ENCODE data around the gene MYO10. TPM values are rescaled to one million over a fixed set of nuclear protein-coding genes. Genes with fewer than 3 reads are reported as not detected.

The MYO10 gene
- total and polyA plus RNA-seq, 3 donors from 2014 or later, result 37.8 to 102 (median 99.8) TPM

DNA sequence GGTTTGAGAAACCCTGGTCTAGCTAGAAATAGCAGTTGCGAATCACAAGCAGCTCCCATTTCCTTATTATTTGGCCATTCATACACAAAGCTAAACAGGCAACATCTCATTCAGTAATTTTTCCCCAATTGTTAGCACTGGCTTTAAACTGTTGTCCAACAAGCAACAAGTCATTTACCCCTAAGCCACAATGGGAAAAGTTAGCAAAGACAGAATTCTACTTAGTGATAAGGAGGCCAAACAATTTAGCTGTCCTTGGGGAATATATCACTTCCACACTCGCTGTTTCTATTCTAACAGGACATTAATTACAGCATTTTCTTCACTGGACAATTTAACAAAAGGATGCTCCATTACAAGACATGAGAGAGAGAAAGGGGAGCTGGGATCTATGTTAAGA lies 2.8 kb downstream of the MYO10 start:
- Histone ChIP-seq H3K27me3 (no peaks in the 10 kb centered on the region), H3K4me3 (peak overlapping the region in 1 of 2 donors; percentile 99), H3K4me1 (peaks cover 31% of the 10 kb centered on the region), H3K9me3 (no peaks in the 10 kb centered on the region), H3K27ac (no peak overlapping the region), H3K36me3 (ENCODE audit: low read depth, missing control alignments) (no peaks in the 10 kb centered on the region)
- 44 to 47% methylated on average over 2 of the region's 2 CpGs for WGBS, 2 donors
- DNase-seq, result no peak
- TF ChIP-seq, protein P1, sequence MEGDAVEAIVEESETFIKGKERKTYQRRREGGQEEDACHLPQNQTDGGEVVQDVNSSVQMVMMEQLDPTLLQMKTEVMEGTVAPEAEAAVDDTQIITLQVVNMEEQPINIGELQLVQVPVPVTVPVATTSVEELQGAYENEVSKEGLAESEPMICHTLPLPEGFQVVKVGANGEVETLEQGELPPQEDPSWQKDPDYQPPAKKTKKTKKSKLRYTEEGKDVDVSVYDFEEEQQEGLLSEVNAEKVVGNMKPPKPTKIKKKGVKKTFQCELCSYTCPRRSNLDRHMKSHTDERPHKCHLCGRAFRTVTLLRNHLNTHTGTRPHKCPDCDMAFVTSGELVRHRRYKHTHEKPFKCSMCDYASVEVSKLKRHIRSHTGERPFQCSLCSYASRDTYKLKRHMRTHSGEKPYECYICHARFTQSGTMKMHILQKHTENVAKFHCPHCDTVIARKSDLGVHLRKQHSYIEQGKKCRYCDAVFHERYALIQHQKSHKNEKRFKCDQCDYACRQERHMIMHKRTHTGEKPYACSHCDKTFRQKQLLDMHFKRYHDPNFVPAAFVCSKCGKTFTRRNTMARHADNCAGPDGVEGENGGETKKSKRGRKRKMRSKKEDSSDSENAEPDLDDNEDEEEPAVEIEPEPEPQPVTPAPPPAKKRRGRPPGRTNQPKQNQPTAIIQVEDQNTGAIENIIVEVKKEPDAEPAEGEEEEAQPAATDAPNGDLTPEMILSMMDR (IDR thresholded peaks at IDR 0.05), result no peak
- TF ChIP-seq POLR2A (IDR thresholded peaks at IDR 0.05), result no peak
- intact Hi-C loops (cut with DNase I; ENCODE audit: low total_unique reads), result loop anchor here (10.0 kb wide), 2 partner anchors 129 to 251 kb away; no protein-coding TSS in a partner anchor

GRCh38 chr5:16932401-16932800 lies 3.7 kb downstream of the MYO10 start:
- no peak overlapping the region for H3K4me3 ChIP-seq
- peaks cover 31% of the 10 kb centered on the region for H3K4me1 ChIP-seq
- WGBS, 2 donors, result 55 to 82% methylated on average over 3 of the region's 3 CpGs
- TF ChIP-seq, protein P1 (IDR thresholded peaks at IDR 0.05), result no peak
- no peak for TF ChIP-seq POLR2A (IDR thresholded peaks at IDR 0.05)
- no peaks in the 10 kb centered on the region for H3K9me3 ChIP-seq
- no peak for DNase-seq
- intact Hi-C loops (cut with DNase I; ENCODE audit: low total_unique reads), result loop anchor here (10.0 kb wide), 2 partner anchors 128 to 252 kb away; no protein-coding TSS in a partner anchor
- H3K36me3 ChIP-seq (ENCODE audit: low read depth, missing control alignments), result no peaks in the 10 kb centered on the region
- H3K27me3 ChIP-seq, result no peaks in the 10 kb centered on the region
- no peak overlapping the region for H3K27ac ChIP-seq

DNA sequence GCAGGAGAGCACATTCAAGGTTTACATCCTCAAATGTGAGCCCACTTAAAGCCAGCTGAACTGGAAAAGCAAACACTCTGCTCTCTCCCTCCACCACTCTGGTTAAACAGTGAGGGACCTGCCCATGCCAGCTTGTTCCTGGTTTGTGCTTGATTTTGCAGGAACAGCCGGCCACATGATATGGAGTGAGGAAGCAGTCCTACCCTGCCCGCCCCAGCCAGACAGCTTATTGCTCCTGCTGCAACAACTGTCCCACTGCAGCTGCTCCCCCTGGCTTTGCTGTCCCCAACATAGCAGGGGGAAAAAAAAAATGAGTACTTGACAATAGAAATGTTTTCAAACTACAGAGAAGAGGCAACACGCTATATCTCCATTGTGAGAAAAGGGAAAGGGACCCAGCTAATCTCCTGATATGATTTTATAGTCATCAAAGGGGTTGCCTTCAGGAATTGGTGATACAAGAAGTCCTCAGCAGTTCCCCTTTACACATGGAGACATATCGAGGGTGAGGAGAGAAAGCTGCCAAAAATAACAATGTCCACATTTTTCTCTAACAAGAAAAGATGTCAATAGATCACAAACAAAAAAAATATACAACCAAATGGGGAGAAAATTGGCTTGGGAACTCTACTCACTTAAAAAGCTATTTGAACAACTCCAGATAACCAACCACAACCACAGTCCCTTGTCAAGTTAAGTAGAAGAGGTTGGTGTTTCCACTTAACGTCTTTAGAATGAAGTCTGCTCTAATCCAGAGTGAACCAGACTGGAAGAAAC lies 4.6 kb downstream of the MYO10 start:
- H3K9me3 ChIP-seq, result no peaks in the 10 kb centered on the region
- no peak overlapping the region for H3K27ac ChIP-seq
- intact Hi-C loops (cut with DNase I; ENCODE audit: low total_unique reads), result loop anchor here (10.0 kb wide), 2 partner anchors 127 to 253 kb away; no protein-coding TSS in a partner anchor
- no peak overlapping the region for H3K4me3 ChIP-seq
- WGBS, 2 donors, result 56 to 77% methylated on average over 5 of the region's 5 CpGs
- H3K4me1 ChIP-seq, result peaks cover 31% of the 10 kb centered on the region
- DNase-seq, result peak; percentile 42
- no peaks in the 10 kb centered on the region for H3K36me3 ChIP-seq (ENCODE audit: low read depth, missing control alignments)
- H3K27me3 ChIP-seq, result no peaks in the 10 kb centered on the region
- TF ChIP-seq, protein P1 (IDR thresholded peaks at IDR 0.05), result no peak
- no peak for TF ChIP-seq POLR2A (IDR thresholded peaks at IDR 0.05)

- DNase-seq, result peak; percentile 36
- Histone ChIP-seq H3K4me3 (no peak overlapping the region), H3K27me3 (no peaks in the 10 kb centered on the region), H3K36me3 (ENCODE audit: low read depth, missing control alignments) (no peaks in the 10 kb centered on the region), H3K27ac (peak overlapping the region in 1 of 2 donors; percentile 15), H3K4me1 (peaks cover 31% of the 10 kb centered on the region), H3K9me3 (no peaks in the 10 kb centered on the region)
- intact Hi-C loops (cut with DNase I; ENCODE audit: low total_unique reads), result loop anchor here (10.0 kb wide), 2 partner anchors 126 to 254 kb away; no protein-coding TSS in a partner anchor
- 51% methylated on average over 8 of the region's 8 CpGs for WGBS, 2 donors
- no peak for TF ChIP-seq POLR2A (IDR thresholded peaks at IDR 0.05)
- TF ChIP-seq, protein P1 (IDR thresholded peaks at IDR 0.05), result no peak
Observed at GRCh38 chr5:16930496-16930895, 5.6 kb downstream of the MYO10 start.
